Peyer's patch (tissue), 4 donors: ENCODE data around the gene SRGAP1. TPM values are rescaled to one million over a fixed set of nuclear protein-coding genes. Genes with fewer than 3 reads are reported as not detected.
A peak's percentile ranks its signal among the peaks of the same experiment; 100 is the strongest.

ENCODE experiments used
- DNase-seq, 3 donors: peaks; one replicate each; pipeline ENCODE4 v3.0.0-alpha.2; 2017 to 2019
- H3K27ac ChIP-seq, 4 donors: fragments of 200-600 bp; sonication (generic); one replicate each; pipeline ENCODE4 v1.5.1; 2016 to 2019
- H3K27me3 ChIP-seq, 2 donors: fragments of 200-600 bp; sonication (generic); one replicate each; pipeline ENCODE4 v1.5.1; 2019
- H3K36me3 ChIP-seq, 3 donors: fragments of 200-600 bp; sonication (generic); one replicate each; pipeline ENCODE4 v1.5.1; 2016 to 2019
- H3K4me1 ChIP-seq, 4 donors: fragments of 200-600 bp; sonication (generic); one replicate each; pipeline ENCODE4 v1.5.1; 2016 to 2019
- H3K4me3 ChIP-seq, 4 donors: fragments of 200-600 bp; sonication (generic); 1 replicate in 3 of 4; 2 replicates in 1 of 4; pipeline ENCODE4 v1.5.1; 2016 to 2019; ENCODE audit warnings: mild to moderate bottlenecking in 1 of 4
- H3K9me3 ChIP-seq, 4 donors: fragments of 200-600 bp; sonication (generic); one replicate each; pipeline ENCODE4 v1.5.1; 2016 to 2019; ENCODE audit warnings: mild to moderate bottlenecking in 1 of 4
- POLR2A ChIP-seq, 2 donors: fragments of 450-650 bp; IDR thresholded peaks; one replicate each; pipeline ENCODE4 v1.5.1; 2017; ENCODE audit warnings: antibody characterized with exemption in 2 of 2, mild to moderate bottlenecking in 2 of 2, moderate library complexity in 2 of 2
- total RNA-seq, 4 donors: library from RNA; depleted of rRNA; stranded (reverse); fragments of >200 nt; gene quantifications; one replicate each; pipeline ENCODE4 v1.1.0, GENCODE V29; 2016
- TF ChIP-seq, protein P1 (sequence below), 6 experiments: fragments of 450-650 bp in 4 of 6; fragments of 200-600 bp in 2 of 6; sonication (generic) in 1 of 6; IDR thresholded peaks; one replicate each; pipeline ENCODE4 v1.5.1; 2017 to 2019; ENCODE audit warnings: antibody characterized with exemption in 6 of 6, mild to moderate bottlenecking in 3 of 6, moderate library complexity in 1 of 6

SRGAP1 gene
- total RNA-seq, 4 donors from 2014 or later: 5.8 to 92.4 (median 16.4) TPM

DNA sequence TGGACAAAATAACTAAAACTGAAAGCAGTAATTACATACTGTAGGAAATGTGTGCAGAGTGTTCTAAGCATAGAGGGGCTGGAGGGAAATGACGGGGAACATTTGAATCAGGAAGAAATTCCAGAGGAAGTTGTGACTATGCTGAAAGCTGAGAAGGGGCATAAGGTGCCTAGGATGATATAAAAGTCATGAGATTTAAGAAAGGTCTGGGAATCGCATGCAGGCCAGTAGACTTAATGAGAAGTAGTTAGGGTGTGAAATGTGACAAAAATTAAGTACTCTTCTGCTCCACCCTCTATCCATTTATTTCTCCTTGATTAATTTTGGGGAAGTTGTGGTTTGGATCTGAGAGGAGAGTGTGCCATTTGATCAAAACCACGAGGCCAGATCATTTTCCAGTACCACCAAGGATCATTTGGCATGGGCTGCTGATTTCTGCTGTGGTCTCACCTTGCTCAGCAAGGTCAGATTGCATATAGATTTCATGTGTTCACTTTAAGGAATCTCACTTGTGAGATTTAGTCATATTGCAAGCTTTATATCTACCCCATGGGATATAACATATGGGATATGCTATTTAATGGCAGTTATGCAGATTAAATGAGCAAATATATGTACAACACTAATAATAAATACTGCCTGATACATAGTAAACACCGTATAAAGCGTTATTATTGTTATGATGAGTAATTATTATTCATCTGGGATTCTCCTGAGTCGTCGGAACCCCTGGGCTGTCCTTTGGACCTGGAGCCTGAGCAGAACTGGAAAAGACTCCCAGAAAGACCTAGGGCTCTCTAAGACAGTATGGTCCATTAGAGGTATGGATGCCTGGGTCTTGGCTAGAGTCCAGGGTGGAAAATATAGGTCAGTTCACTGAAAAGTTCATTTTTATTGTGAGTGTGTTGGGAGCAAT, 72.3 kb downstream of the SRGAP1 start:
- Histone ChIP-seq H3K4me3 (no peak overlapping the region), H3K9me3 (no peaks in the 10 kb centered on the region), H3K36me3 (no peaks in the 10 kb centered on the region), H3K27me3 (no peaks in the 10 kb centered on the region), H3K4me1 (peaks cover 0 to 32% (median 1%) of the 10 kb centered on the region in 4 donors), H3K27ac (peak overlapping the region in 3 of 4 donors; percentile 30 to 76 (median 59))
- no peak for TF ChIP-seq POLR2A (IDR thresholded peaks at IDR 0.05)
- TF ChIP-seq, protein P1, sequence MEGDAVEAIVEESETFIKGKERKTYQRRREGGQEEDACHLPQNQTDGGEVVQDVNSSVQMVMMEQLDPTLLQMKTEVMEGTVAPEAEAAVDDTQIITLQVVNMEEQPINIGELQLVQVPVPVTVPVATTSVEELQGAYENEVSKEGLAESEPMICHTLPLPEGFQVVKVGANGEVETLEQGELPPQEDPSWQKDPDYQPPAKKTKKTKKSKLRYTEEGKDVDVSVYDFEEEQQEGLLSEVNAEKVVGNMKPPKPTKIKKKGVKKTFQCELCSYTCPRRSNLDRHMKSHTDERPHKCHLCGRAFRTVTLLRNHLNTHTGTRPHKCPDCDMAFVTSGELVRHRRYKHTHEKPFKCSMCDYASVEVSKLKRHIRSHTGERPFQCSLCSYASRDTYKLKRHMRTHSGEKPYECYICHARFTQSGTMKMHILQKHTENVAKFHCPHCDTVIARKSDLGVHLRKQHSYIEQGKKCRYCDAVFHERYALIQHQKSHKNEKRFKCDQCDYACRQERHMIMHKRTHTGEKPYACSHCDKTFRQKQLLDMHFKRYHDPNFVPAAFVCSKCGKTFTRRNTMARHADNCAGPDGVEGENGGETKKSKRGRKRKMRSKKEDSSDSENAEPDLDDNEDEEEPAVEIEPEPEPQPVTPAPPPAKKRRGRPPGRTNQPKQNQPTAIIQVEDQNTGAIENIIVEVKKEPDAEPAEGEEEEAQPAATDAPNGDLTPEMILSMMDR (IDR thresholded peaks at IDR 0.05): no peak
- no peak for DNase-seq

DNA sequence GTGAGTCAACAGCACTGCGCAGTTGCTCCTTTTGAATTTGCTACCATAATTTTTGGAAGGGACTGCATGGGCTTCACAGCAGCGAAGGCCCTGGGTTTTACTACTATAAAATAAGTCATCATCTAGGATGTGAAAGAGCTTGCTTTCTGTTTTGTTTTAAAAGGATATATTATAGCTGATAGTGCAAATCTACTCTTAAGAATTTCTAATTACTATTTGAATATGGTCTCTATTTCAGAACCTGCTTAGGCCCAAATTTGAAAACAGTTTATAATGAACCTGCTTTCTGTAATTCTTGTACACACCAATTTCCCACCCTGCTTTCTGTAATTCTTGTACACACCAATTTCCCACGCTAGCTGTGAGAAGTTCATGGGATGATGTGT, 73.0 kb downstream of the SRGAP1 start:
- no peak for DNase-seq
- TF ChIP-seq, protein P1 (IDR thresholded peaks at IDR 0.05): no peak
- no peak for TF ChIP-seq POLR2A (IDR thresholded peaks at IDR 0.05)
- H3K9me3 ChIP-seq: no peaks in the 10 kb centered on the region

GRCh38 chr12:63917864-63918799, 73.6 kb downstream of the SRGAP1 start:
- H3K27ac ChIP-seq: peak overlapping the region; percentile 6 to 82 (median 53)
- H3K27me3 ChIP-seq: no peaks in the 10 kb centered on the region
- no peaks in the 10 kb centered on the region for H3K36me3 ChIP-seq
- no peak for TF ChIP-seq POLR2A (IDR thresholded peaks at IDR 0.05)
- TF ChIP-seq, protein P1 (IDR thresholded peaks at IDR 0.05): peak in 1 of 6 experiments; percentile 3
- peaks cover 0 to 32% (median 1%) of the 10 kb centered on the region in 4 donors for H3K4me1 ChIP-seq
- no peaks in the 10 kb centered on the region for H3K9me3 ChIP-seq
- no peak overlapping the region for H3K4me3 ChIP-seq
- peak in 1 of 3 donors; percentile 48 for DNase-seq

More for the DNA sequence above, 73.0 kb downstream of the SRGAP1 start:
- Histone ChIP-seq H3K36me3 (no peaks in the 10 kb centered on the region), H3K27me3 (no peaks in the 10 kb centered on the region), H3K4me1 (peaks cover 0 to 32% (median 1%) of the 10 kb centered on the region in 4 donors), H3K4me3 (no peak overlapping the region), H3K27ac (peak overlapping the region in 3 of 4 donors; percentile 30 to 76 (median 59))

GRCh38 chr12:63918800-63919300, 74.3 kb downstream of the SRGAP1 start:
- Histone ChIP-seq H3K36me3 (no peaks in the 10 kb centered on the region), H3K27me3 (no peaks in the 10 kb centered on the region), H3K4me3 (no peak overlapping the region), H3K4me1 (peaks cover 0 to 32% (median 1%) of the 10 kb centered on the region in 4 donors), H3K9me3 (no peaks in the 10 kb centered on the region), H3K27ac (peak overlapping the region in 3 of 4 donors; percentile 30 to 82 (median 76))
- TF ChIP-seq POLR2A (IDR thresholded peaks at IDR 0.05): no peak
- TF ChIP-seq, protein P1 (IDR thresholded peaks at IDR 0.05): no peak
- no peak for DNase-seq

- no peaks in the 10 kb centered on the region for H3K27me3 ChIP-seq
- no peak for DNase-seq
- no peak overlapping the region for H3K27ac ChIP-seq
- H3K36me3 ChIP-seq: no peaks in the 10 kb centered on the region
- peaks cover 0 to 32% (median 1%) of the 10 kb centered on the region in 4 donors for H3K4me1 ChIP-seq
- H3K4me3 ChIP-seq: no peak overlapping the region
- no peak for TF ChIP-seq POLR2A (IDR thresholded peaks at IDR 0.05)
- TF ChIP-seq, protein P1 (IDR thresholded peaks at IDR 0.05): no peak
- H3K9me3 ChIP-seq: no peaks in the 10 kb centered on the region
Measured at GRCh38 chr12:63919756-63920155, 75.3 kb downstream of the SRGAP1 start.
